Omental fat pad (tissue), 4 donors: ENCODE measurements around the gene MDC1. TPM values are rescaled to one million over a fixed set of nuclear protein-coding genes. Genes with fewer than 3 reads are reported as not detected.
"Not testable (repeated sequence)": the region's sequence is repeated elsewhere in the genome, so short reads cannot be mapped to it uniquely, and the experiment has no call there.

Source experiments
- ATAC-seq: fragments of 150-250 bp; one replicate; pipeline ENCODE4 v1.9.1; 2016; ENCODE audit warnings: mild to moderate bottlenecking, moderate library complexity; ENCODE audit not compliant: low FRiP score
- DNase-seq: peaks from one replicate; pipeline ENCODE4 v3.0.0-alpha.2; 2019; ENCODE audit warnings: low spot score
- CTCF ChIP-seq, 3 donors: fragments of 450-650 bp; IDR thresholded peaks; one replicate each; pipeline ENCODE4 v1.5.1; 2016 to 2017; ENCODE audit warnings: antibody characterized with exemption in 3 of 3, mild to moderate bottlenecking in 3 of 3, moderate library complexity in 2 of 3
- total RNA-seq, 4 donors: library from RNA; depleted of rRNA; stranded (reverse); fragments of >200 nt; gene quantifications; one replicate each; pipeline ENCODE4 v1.1.0, GENCODE V29; 2016

MDC1 gene
- total RNA-seq, 4 donors from 2014 or later, result 6.2 to 15.0 (median 7.2) TPM

GRCh38 chr6:30761791-30762429, 44.8 kb upstream of the MDC1 start:
- TF ChIP-seq CTCF (IDR thresholded peaks at IDR 0.05), result no peak
- DNase-seq (no peak), ATAC-seq (no peak)

GRCh38 chr6:30760549-30760948, 43.5 kb upstream of the MDC1 start:
- ATAC-seq (no peak), DNase-seq (no peak)
- no peak for TF ChIP-seq CTCF (IDR thresholded peaks at IDR 0.05)

GRCh38 chr6:30759575-30760239, 42.6 kb upstream of the MDC1 start:
- DNase-seq (no peak), ATAC-seq (peak; percentile 78)
- TF ChIP-seq CTCF (IDR thresholded peaks at IDR 0.05), result no peak

GRCh38 chr6:30757261-30757904, 40.3 kb upstream of the MDC1 start:
- no peak for TF ChIP-seq CTCF (IDR thresholded peaks at IDR 0.05)
- ATAC-seq (no peak), DNase-seq (no peak)

GRCh38 chr6:30756405-30757003, 39.4 kb upstream of the MDC1 start:
- ATAC-seq, DNase-seq: not testable (repeated sequence)

GRCh38 chr6:30754631-30755030, 37.5 kb upstream of the MDC1 start:
- TF ChIP-seq CTCF (IDR thresholded peaks at IDR 0.05), result no peak
- ATAC-seq (no peak), DNase-seq (no peak)

- no peak for TF ChIP-seq CTCF (IDR thresholded peaks at IDR 0.05)
- DNase-seq (peak; percentile 87), ATAC-seq (peak; percentile 92)
Observed at GRCh38 chr6:30752157-30752927, 35.3 kb upstream of the MDC1 start.
